GM18951 (cell line): ENCODE measurements around the gene TSPAN5.

ENCODE experiments used
- POLR2A ChIP-seq: IDR thresholded peaks from 4 replicates; pipeline ENCODE4 v1.6.1; 2011; ENCODE audit warnings: mild to moderate bottlenecking; ENCODE audit not compliant: insufficient read length, insufficient read depth; ENCODE audit errors: extremely low read depth
- in situ Hi-C: fragments of 300-500 bp; cut with MboI; formaldehyde crosslinking; loops from one replicate; pipeline ENCODE4 v1.12.0; 2022; ENCODE audit warnings: low sequenced_read_pairs, mixed read lengths, inconsistent platforms; ENCODE audit not compliant: unreplicated experiment

The TSPAN5 gene

GRCh38 chr4:98664959-98665358, 6.5 kb upstream of the TSPAN5 start:
- no peak for TF ChIP-seq POLR2A
- in situ Hi-C loops = no loop called here

GRCh38 chr4:98663226-98664006, 5.0 kb upstream of the TSPAN5 start:
- in situ Hi-C loops = no loop called here
- no peak for TF ChIP-seq POLR2A

GRCh38 chr4:98662626-98663225, 4.3 kb upstream of the TSPAN5 start:
- TF ChIP-seq POLR2A = no peak
- in situ Hi-C loops = no loop called here

GRCh38 chr4:98662055-98662453, 3.6 kb upstream of the TSPAN5 start:
- in situ Hi-C loops = no loop called here
- no peak for TF ChIP-seq POLR2A

GRCh38 chr4:98661371-98662054, 3.1 kb upstream of the TSPAN5 start:
- TF ChIP-seq POLR2A = no peak
- in situ Hi-C loops = no loop called here

GRCh38 chr4:98659741-98660462, 1.5 kb upstream of the TSPAN5 start:
- in situ Hi-C loops = no loop called here

GRCh38 chr4:98659106-98659592, 738 bp upstream of the TSPAN5 start:
- in situ Hi-C loops = no loop called here
- no peak for TF ChIP-seq POLR2A

More at GRCh38 chr4:98659741-98660462, 1.5 kb upstream of the TSPAN5 start:
- no peak for TF ChIP-seq POLR2A

- in situ Hi-C loops = no loop called here
- no peak for TF ChIP-seq POLR2A
Observed at GRCh38 chr4:98657531-98658286, 702 bp downstream of the TSPAN5 start.

GRCh38 chr4:98656886-98657285, 1.5 kb downstream of the TSPAN5 start:
- TF ChIP-seq POLR2A = no peak

GRCh38 chr4:98656443-98656842, 2.0 kb downstream of the TSPAN5 start:
- TF ChIP-seq POLR2A = no peak
- in situ Hi-C loops = no loop called here

More at GRCh38 chr4:98656886-98657285, 1.5 kb downstream of the TSPAN5 start:
- in situ Hi-C loops = no loop called here

GRCh38 chr4:98653890-98654867, 4.2 kb downstream of the TSPAN5 start:
- TF ChIP-seq POLR2A = no peak
- in situ Hi-C loops = no loop called here

GRCh38 chr4:98652996-98653395, 5.4 kb downstream of the TSPAN5 start:
- in situ Hi-C loops = no loop called here
- TF ChIP-seq POLR2A = no peak

- in situ Hi-C loops = no loop called here
- no peak for TF ChIP-seq POLR2A
Observed at GRCh38 chr4:98648602-98649001, 9.8 kb downstream of the TSPAN5 start.
